H9 (cell line): ENCODE measurements around the gene VPS13C. TPM values are rescaled to one million over a fixed set of nuclear protein-coding genes. Genes with fewer than 3 reads are reported as not detected.

Experiments used
- DNase-seq: peaks from one replicate; pipeline ENCODE4 v3.0.0-alpha.2; 2017
- H2AFZ ChIP-seq: one replicate; pipeline ENCODE4 v1.6.1; 2013; ENCODE audit warnings: mild to moderate bottlenecking, low read length, control low read depth, moderate library complexity
- H2AK5ac ChIP-seq: 2 replicates; pipeline ENCODE4 v1.6.1; 2013; ENCODE audit warnings: low read length, control low read depth, mixed read lengths; ENCODE audit not compliant: insufficient read length
- H2BK120ac ChIP-seq: one replicate; pipeline ENCODE4 v1.6.1; 2013; ENCODE audit warnings: low read depth, mild to moderate bottlenecking, low read length, control low read depth, inconsistent platforms; ENCODE audit not compliant: poor library complexity, severe bottlenecking
- H2BK12ac ChIP-seq: 2 replicates; pipeline ENCODE4 v1.6.1; 2013; ENCODE audit warnings: low read length, control low read depth, mixed read lengths, low read depth; ENCODE audit not compliant: insufficient read length
- H2BK15ac ChIP-seq: 2 replicates; pipeline ENCODE4 v1.6.1; 2013; ENCODE audit warnings: low read depth, low read length, control low read depth
- H2BK20ac ChIP-seq: one replicate; pipeline ENCODE4 v1.6.1; 2013; ENCODE audit warnings: low read depth, mild to moderate bottlenecking, low read length, control low read depth, inconsistent platforms; ENCODE audit not compliant: poor library complexity, severe bottlenecking
- H2BK5ac ChIP-seq: 2 replicates; pipeline ENCODE4 v1.6.1; 2013; ENCODE audit warnings: low read length, control low read depth, mixed read lengths; ENCODE audit not compliant: insufficient read length
- H3K14ac ChIP-seq: 2 replicates; pipeline ENCODE4 v1.6.1; 2013; ENCODE audit warnings: low read length, control low read depth; ENCODE audit not compliant: insufficient read depth
- H3K18ac ChIP-seq: 2 replicates; pipeline ENCODE4 v1.6.1; 2013; ENCODE audit warnings: low read depth, mild to moderate bottlenecking, mixed read lengths, low read length, control low read depth; ENCODE audit not compliant: insufficient read length
- H3K23ac ChIP-seq: 2 replicates; pipeline ENCODE4 v1.6.1; 2013; ENCODE audit warnings: low read length, control low read depth, mixed read lengths, low read depth; ENCODE audit not compliant: insufficient read length
- H3K23me2 ChIP-seq: 2 replicates; pipeline ENCODE4 v1.6.1; 2013; ENCODE audit warnings: low read depth, mild to moderate bottlenecking, mixed read lengths, low read length, control low read depth; ENCODE audit not compliant: insufficient read length, poor library complexity, severe bottlenecking
- H3K27ac ChIP-seq: 2 replicates; pipeline ENCODE4 v1.5.1; 2013; ENCODE audit warnings: low read length, control low read depth, mixed read lengths, low read depth; ENCODE audit not compliant: insufficient read length
- H3K27me3 ChIP-seq: 2 replicates; pipeline ENCODE4 v1.6.1; 2013; ENCODE audit warnings: low read length, control low read depth, inconsistent platforms; ENCODE audit not compliant: insufficient read depth
- H3K4ac ChIP-seq: 2 replicates; pipeline ENCODE4 v1.6.1; 2013; ENCODE audit warnings: low read depth, mild to moderate bottlenecking, control low read depth, inconsistent platforms, low read length, moderate library complexity
- H3K4me1 ChIP-seq: 2 replicates; pipeline ENCODE4 v1.6.1; 2013; ENCODE audit warnings: low read length, control low read depth, inconsistent platforms; ENCODE audit not compliant: insufficient read depth
- H3K4me2 ChIP-seq: 2 replicates; pipeline ENCODE4 v1.6.1; 2013; ENCODE audit warnings: low read length, control low read depth, mixed read lengths; ENCODE audit not compliant: insufficient read length, insufficient read depth
- H3K56ac ChIP-seq: 2 replicates; pipeline ENCODE4 v1.6.1; 2013; ENCODE audit warnings: low read depth, mild to moderate bottlenecking, mixed read lengths, low read length, control low read depth; ENCODE audit not compliant: insufficient read length
- H3K79me1 ChIP-seq: 2 replicates; pipeline ENCODE4 v1.6.1; 2013; ENCODE audit warnings: low read depth, mild to moderate bottlenecking, moderate library complexity, low read length, control low read depth, inconsistent platforms; ENCODE audit not compliant: insufficient read depth, poor library complexity, severe bottlenecking
- H3K79me2 ChIP-seq: 2 replicates; pipeline ENCODE4 v1.6.1; 2013; ENCODE audit warnings: low read length, control low read depth, inconsistent platforms; ENCODE audit not compliant: insufficient read depth
- H3K9ac ChIP-seq: 2 replicates; pipeline ENCODE4 v1.6.1; 2013; ENCODE audit warnings: low read length, control low read depth, mixed read lengths; ENCODE audit not compliant: insufficient read length; ENCODE audit errors: extremely low read depth
- H3K9me3 ChIP-seq: one replicate; pipeline ENCODE4 v1.6.1; 2013; ENCODE audit warnings: low read depth, low read length, inconsistent platforms; ENCODE audit not compliant: control insufficient read depth
- H3T11ph ChIP-seq: one replicate; pipeline ENCODE4 v1.6.1; 2013; ENCODE audit warnings: mild to moderate bottlenecking, low read length, control low read depth, inconsistent platforms
- H4K20me1 ChIP-seq: one replicate; pipeline ENCODE4 v1.6.1; 2013; ENCODE audit not compliant: control insufficient read depth, insufficient read length, insufficient read depth
- H4K5ac ChIP-seq: 2 replicates; pipeline ENCODE4 v1.6.1; 2013; ENCODE audit warnings: low read depth, mild to moderate bottlenecking, mixed read lengths, low read length, control low read depth; ENCODE audit not compliant: insufficient read length
- H4K8ac ChIP-seq: replicated peaks from 2 replicates; pipeline ENCODE4 v1.6.1; 2013; ENCODE audit warnings: low read length, control low read depth, mixed read lengths, low read depth; ENCODE audit not compliant: insufficient read length
- H4K91ac ChIP-seq: 2 replicates; pipeline ENCODE4 v1.6.1; 2013; ENCODE audit warnings: low read depth, mild to moderate bottlenecking, moderate library complexity, mixed read lengths, low read length, control low read depth; ENCODE audit not compliant: insufficient read length
- H3K27ac Mint-ChIP-seq, 3 experiments: 2 replicates in 2 of 3; 3 replicates in 1 of 3; pipeline ENCODE4 v1.8.0; 2020 to 2021; ENCODE audit warnings: mixed read lengths in 3 of 3, mild to moderate bottlenecking in 1 of 3, moderate library complexity in 1 of 3
- H3K27me3 Mint-ChIP-seq: 2 replicates; pipeline ENCODE4 v1.8.0; 2021; ENCODE audit warnings: low read depth, mild to moderate bottlenecking, moderate library complexity, mixed read lengths
- H3K36me3 Mint-ChIP-seq, 3 experiments: 2 replicates in 2 of 3; 3 replicates in 1 of 3; pipeline ENCODE4 v1.8.0; 2020 to 2021; ENCODE audit warnings: low read depth in 3 of 3, mixed read lengths in 3 of 3; ENCODE audit not compliant: insufficient read depth in 1 of 3
- H3K4me1 Mint-ChIP-seq, 2 experiments: 2 replicates each; pipeline ENCODE4 v1.8.0; 2020; ENCODE audit warnings: mixed read lengths in 2 of 2
- H3K4me3 Mint-ChIP-seq, 2 experiments: 2 replicates in 1 of 2; 3 replicates in 1 of 2; pipeline ENCODE4 v1.8.0; 2020 to 2021; ENCODE audit warnings: mild to moderate bottlenecking in 2 of 2, mixed read lengths in 2 of 2, moderate library complexity in 1 of 2
- H3K9me3 Mint-ChIP-seq, 2 experiments: 2 replicates in 1 of 2; 3 replicates in 1 of 2; pipeline ENCODE4 v1.8.0; 2020; ENCODE audit warnings: mild to moderate bottlenecking in 2 of 2, mixed read lengths in 2 of 2, moderate library complexity in 1 of 2
- WGBS: extraction: QIAGEN DNeasy Blood & Tissue Kit; methylation state at CpG from one replicate; pipeline ENCODE4 v1.1.7; 2013; ENCODE audit warnings: missing lambda C conversion rate, low lambda C conversion rate, mixed read lengths; ENCODE audit not compliant: insufficient read length; ENCODE audit errors: extremely low coverage; 5-methylcytosine and 5-hydroxymethylcytosine counted together
- total RNA-seq: library from RNA; stranded (reverse); gene quantifications from 2 replicates; pipeline ENCODE4 v1.2.1, GENCODE V29; 2021
- TF ChIP-seq, protein P1 (sequence below): fragments of 200-600 bp; sonication (generic); conservative IDR thresholded peaks from 3 replicates; pipeline ENCODE4 v1.8.0; 2021; ENCODE audit warnings: antibody characterized with exemption, mild to moderate bottlenecking

VPS13C gene
- total RNA-seq, 1 experiment from 2014 or later: 14.2 TPM

DNA sequence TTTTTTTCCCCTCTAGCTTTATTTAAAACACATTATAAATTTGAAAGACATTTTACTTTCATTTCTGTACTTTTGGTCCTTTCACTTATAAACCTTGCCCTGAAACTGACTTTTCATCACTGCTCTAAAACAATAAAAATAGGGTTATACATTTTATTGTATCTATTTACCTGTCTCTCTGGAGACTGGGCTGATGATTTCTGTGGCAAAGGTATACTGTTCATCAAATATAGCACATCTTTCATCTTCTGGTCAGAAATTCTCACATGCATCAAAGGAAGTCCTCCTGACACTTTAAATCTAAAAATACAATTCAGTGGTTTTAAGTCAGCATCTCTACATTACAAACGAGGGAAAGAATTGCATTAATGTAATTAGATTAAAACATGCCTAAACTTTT lies 86.1 kb downstream of the VPS13C start:
- no peak overlapping the region for H3T11ph ChIP-seq
- H4K5ac ChIP-seq: no peak overlapping the region
- H3K27ac ChIP-seq: no peak overlapping the region
- H3K9me3 Mint-ChIP-seq: no peaks in the 10 kb centered on the region
- H3K4me2 ChIP-seq: no peak overlapping the region
- H3K23me2 ChIP-seq: no peaks in the 10 kb centered on the region
- no peak overlapping the region for H2BK5ac ChIP-seq
- H3K27ac Mint-ChIP-seq: no peak overlapping the region
- H2BK15ac ChIP-seq: no peak overlapping the region
- H4K91ac ChIP-seq: no peak overlapping the region
- H2BK120ac ChIP-seq: no peak overlapping the region
- no peak overlapping the region for H3K4me3 Mint-ChIP-seq
- no peaks in the 10 kb centered on the region for H3K9me3 ChIP-seq
- H3K79me2 ChIP-seq: no peaks in the 10 kb centered on the region
- no peak overlapping the region for H3K4ac ChIP-seq
- WGBS: no CpG with 5 or more reads among the region's 1 CpG
- no peak overlapping the region for H3K14ac ChIP-seq
- no peak overlapping the region for H3K23ac ChIP-seq
- no peak overlapping the region for H4K8ac ChIP-seq
- no peaks in the 10 kb centered on the region for H3K4me1 Mint-ChIP-seq
- H3K9ac ChIP-seq: no peak overlapping the region
- H2BK20ac ChIP-seq: no peak overlapping the region
- H2AFZ ChIP-seq: no peak overlapping the region
- H3K79me1 ChIP-seq: no peaks in the 10 kb centered on the region
- no peak overlapping the region for H3K18ac ChIP-seq
- no peaks in the 10 kb centered on the region for H3K4me1 ChIP-seq
- peaks cover 2 to 14% (median 6%) of the 10 kb centered on the region in 3 experiments; a peak in 5 of 7 replicates for H3K36me3 Mint-ChIP-seq
- H3K27me3 Mint-ChIP-seq: no peaks in the 10 kb centered on the region; the same call in 1 of the 2 replicates
- no peak for DNase-seq
- TF ChIP-seq, protein P1, sequence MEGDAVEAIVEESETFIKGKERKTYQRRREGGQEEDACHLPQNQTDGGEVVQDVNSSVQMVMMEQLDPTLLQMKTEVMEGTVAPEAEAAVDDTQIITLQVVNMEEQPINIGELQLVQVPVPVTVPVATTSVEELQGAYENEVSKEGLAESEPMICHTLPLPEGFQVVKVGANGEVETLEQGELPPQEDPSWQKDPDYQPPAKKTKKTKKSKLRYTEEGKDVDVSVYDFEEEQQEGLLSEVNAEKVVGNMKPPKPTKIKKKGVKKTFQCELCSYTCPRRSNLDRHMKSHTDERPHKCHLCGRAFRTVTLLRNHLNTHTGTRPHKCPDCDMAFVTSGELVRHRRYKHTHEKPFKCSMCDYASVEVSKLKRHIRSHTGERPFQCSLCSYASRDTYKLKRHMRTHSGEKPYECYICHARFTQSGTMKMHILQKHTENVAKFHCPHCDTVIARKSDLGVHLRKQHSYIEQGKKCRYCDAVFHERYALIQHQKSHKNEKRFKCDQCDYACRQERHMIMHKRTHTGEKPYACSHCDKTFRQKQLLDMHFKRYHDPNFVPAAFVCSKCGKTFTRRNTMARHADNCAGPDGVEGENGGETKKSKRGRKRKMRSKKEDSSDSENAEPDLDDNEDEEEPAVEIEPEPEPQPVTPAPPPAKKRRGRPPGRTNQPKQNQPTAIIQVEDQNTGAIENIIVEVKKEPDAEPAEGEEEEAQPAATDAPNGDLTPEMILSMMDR: no peak
- no peaks in the 10 kb centered on the region for H3K27me3 ChIP-seq
- H2BK12ac ChIP-seq: no peak overlapping the region
- H3K56ac ChIP-seq: no peak overlapping the region
- H2AK5ac ChIP-seq: no peak overlapping the region
- no peaks in the 10 kb centered on the region for H4K20me1 ChIP-seq
